Measurements from ENCODE around the gene ANKRD55.
A peak's percentile ranks its signal among the peaks of the same experiment; 100 is the strongest.
"Not testable (repeated sequence)": the region's sequence is repeated elsewhere in the genome, so short reads cannot be mapped to it uniquely, and the experiment has no call there.

The ANKRD55 gene

DNA sequence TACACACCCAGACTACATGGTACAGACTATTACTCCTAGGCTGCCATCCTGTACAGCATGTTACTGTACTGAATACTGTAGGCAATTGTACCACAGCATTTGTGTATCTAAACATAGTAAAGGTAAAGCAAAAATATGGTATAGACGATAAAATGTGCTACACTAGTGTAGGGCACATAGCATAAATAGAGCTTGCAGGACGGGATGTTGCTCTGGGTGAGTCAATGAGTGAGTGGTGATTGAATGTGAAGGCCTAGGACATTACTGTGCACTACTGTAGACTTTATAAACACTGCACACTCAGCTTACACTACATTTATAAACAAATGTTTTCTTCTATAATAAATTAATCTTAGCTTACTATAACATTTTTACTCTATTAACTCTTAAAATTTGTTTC lies 25.6 kb downstream of the ANKRD55 start:
- no peak for DNase-seq (ENCODE audit: low read depth)

DNA sequence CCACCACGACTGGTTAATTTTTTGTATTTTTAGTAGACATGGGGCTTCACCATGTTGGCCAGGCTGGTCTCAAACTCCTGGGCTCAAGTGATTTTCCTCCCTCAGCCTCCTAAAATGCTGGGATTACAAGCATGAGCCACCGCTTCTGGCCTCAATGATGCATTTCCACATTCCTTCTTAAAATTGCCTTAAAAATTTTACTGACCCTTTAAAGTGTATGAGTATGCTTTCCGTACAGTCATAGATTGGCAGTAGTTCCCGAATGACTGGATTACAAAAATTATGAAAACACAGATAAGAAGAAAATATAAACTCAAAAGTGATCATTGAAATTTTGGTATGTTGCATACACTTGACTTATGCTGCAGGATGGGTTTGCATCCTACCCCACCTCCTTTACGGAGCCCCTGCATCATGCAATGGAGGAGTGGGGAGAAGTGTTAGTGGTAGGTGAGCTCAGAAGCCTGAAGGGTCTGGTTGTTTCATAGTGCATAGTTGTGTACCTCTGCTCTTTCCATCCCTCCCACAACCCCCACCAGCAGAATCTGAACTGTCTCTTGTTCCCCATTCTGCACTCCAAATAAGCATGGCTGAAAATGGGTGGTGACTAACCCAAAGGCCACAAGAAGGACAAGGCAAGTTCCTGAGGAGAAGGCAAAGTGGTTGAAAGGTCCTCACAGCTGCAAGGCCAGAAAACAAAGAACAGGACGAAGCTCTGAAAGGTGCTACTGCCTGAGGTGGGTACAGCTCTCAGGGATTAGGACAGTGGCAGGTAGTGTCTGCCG lies 26.8 kb downstream of the ANKRD55 start:
- DNase-seq (ENCODE audit: low read depth): no peak

DNA sequence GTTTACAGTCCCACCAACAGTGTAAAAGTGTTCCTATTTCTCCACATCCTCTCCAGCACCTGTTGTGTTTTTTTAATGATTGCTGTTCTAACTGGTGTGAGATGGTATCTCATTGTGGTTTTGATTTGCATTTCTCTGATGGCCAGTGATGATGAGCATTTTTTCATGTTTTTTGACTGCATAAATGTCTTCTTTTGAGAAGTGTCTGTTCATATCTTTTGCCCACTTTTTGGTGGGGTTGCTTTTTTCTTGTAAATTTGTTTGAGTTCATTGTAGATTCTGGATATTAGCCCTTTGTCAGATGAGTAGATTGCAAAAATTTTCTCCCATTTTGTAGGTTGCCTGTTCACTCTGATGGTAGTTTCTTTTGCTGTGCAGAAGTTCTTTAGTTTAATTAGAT lies 29.2 kb downstream of the ANKRD55 start:
- not testable (repeated sequence) for DNase-seq (ENCODE audit: low read depth)

DNA sequence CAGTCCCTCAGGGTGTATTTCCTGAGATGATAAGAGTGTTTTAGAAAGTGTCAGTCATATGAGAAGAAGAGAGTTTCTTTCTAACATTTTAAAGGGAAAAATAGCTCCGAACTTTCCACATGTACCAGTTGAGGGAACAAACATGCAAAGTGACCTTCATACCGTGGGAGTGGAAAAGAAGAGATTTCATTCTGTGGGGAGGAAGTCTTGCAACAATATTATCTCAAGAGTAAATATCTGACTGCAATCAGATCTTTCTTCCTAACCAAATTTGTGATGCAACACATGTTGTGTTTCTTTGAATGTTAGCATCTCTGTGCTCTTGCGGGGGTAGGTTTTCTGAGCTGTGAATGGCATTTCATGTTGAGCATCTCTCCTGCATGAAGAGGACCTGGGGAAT lies 30.6 kb downstream of the ANKRD55 start:
- no peak for DNase-seq (ENCODE audit: low read depth)

DNA sequence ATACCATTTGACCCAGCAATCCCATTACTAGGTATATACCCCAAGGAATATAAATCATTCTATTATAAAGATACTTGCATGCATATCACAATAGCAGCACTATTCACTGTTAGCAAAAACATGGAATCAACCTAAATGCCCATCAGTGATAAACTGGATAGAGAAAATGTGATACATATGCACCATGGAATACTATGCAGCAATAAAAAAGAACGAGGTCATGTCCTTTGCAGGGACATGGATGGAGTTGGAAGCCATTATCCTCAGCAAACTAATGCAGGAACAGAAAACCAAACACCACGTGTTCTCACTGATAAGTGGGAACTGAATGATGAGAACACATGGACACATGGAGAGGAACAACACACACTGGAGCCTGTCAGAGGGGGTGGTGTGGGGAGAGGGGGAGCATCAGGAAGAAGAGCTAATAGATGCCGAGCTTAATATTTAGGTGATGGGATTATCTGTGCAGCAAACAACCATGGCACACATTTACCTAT lies 31.3 kb downstream of the ANKRD55 start:
- DNase-seq (ENCODE audit: low read depth): not testable (repeated sequence)

DNA sequence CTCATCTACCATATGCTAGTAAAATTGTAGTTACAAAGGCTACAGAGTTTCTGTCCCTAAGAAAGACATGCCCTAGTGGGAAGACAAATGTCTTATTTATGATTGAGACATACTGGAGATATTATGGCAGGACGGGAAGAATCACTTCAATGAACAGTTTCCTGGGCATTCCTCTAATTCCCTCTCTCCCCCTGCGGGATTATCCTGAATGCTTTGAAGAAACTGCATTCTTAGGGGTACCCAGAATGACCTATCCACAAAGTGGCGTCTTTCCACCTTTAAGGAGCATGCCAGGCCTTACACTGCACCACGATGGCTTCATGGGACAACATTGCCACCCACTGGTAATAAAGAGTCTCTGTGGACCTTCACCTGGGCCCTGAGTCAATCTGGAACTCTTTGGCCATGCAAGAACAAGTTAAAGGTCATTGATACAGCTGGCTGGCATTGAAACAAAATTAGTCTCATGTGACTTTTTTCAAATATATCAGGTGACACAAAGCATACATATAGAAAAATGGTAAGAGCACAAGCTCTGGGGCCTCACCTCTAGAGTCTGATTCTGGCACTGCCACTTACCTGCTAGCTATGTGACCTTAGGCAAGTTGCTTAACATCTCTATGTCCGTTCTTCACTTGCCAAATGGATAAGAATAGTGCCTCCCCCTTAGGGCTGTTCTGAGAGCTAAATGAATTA lies 32.0 kb downstream of the ANKRD55 start:
- DNase-seq (ENCODE audit: low read depth): peak; percentile 71

DNA sequence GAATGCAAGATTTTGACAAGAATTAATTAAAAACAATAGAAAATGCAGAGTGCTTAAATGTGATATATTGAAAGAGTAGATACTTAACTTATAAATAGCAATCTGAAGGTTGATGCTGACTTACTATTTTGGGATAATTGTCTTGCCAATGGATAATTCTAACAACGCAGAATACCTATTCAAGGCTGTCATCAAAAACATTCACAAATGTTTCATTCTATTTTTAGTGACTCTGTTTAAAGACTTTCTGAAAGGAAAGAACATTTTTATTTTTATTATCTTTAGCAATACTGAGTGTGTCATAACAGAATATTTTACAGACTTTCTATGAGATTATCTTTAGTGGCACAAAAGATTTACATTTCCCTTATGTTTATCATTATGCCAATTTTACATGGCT lies 38.1 kb downstream of the ANKRD55 start:
- DNase-seq (ENCODE audit: low read depth): no peak

DNA sequence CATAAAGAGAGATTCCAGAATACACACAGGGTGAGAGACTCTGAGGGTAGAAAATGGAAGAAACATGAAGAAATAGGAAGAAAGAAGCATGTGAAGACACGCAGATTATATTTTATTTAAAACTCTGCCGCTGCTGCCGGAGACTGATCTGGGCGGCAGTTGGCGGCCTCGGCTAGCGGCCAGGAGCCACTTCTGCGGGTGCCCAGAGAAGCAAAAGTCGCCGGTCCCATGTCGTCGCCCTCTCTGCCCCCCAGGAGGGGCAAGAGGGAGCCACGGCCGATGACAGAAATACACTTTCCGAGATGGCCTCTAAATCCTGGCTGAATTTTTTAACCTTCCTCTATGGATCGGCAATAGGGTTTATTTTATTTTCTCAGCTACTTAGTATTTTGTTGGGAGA lies 40.9 kb downstream of the ANKRD55 start:
- DNase-seq (ENCODE audit: low read depth): no peak

DNA sequence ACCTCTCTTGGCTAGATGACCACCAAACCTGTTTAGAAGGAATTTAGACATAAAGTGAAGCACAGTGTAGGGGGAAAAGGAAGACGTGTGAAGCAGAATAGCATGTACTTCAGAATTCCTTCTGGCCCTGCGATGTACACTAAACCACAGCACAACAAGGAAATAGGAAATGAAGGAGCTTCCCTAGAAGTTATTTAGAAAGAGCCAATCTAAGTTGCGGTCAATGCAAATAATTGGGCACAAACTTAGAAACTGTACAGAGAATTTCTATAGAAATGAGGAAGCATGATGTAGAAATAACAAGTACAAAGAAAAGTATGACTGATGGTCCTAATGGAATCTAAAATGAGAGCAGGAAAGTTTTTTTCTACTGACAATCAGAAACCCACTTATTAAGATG lies 41.5 kb downstream of the ANKRD55 start:
- DNase-seq (ENCODE audit: low read depth): no peak

DNA sequence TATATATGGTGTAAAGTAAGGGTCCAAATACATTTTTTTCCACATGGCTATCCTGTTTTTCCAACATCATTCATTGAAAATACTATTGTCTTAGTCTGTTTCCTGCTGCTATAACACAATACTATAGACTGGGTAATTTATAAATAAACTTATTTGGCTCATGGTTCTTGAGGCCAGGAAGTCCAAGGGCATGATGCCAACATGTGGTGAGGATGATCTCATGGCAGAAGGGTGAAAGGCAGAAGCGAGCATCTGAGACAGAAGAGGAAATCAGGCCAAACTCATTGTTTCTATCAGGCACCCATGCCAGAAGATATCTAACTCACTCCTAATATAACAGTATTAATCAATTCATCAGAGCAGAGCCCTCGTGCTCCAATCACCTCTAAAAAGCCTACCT lies 42.6 kb downstream of the ANKRD55 start:
- peak; percentile 69 for DNase-seq (ENCODE audit: low read depth)

DNA sequence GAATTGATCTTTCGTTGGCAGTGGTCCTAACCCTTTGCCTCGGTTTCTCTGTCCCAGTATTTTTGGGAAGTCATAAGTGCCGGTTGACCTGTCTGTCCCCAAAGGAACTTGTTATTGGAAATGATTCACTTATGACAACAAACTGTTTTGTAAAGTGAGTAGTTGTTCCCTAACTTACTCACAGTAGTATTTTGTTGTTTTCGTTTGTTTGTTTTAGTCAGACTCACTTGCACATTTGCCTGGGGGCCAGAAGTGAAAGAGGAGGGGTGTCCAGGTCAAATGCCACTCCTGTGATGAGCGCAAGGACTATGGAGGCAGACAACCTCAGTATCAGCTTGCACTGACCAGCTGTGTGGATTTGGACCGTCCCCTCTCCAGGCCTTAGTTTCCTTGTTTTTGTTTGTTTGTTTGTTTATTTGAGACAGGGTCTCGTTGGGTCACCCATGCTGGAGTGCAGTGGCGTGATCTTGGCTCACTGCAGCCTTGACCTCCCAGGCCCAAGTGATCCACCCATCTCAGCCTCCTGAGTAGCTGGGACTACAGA lies 47.3 kb downstream of the ANKRD55 start:
- no peak for DNase-seq (ENCODE audit: low read depth)

DNA sequence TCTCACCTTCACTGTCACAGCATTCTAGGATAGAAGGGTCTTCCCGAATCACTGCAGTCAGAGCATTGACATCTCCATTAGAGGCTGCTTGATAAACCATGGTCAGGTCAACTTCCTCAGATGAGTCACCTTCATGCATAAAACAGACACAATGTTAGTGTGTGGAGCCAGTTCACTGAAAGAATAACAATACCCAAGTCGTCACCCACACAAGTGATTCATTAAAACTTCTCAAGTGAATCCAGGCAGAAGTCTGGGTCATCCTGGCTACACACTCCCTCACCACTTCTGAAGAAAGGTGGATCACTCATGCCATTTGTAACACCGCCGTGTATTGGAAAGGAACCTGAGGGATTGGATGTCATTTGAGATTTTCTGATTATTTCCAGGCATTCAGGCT lies 49.6 kb downstream of the ANKRD55 start:
- peak; percentile 59 for DNase-seq (ENCODE audit: low read depth)

DNA sequence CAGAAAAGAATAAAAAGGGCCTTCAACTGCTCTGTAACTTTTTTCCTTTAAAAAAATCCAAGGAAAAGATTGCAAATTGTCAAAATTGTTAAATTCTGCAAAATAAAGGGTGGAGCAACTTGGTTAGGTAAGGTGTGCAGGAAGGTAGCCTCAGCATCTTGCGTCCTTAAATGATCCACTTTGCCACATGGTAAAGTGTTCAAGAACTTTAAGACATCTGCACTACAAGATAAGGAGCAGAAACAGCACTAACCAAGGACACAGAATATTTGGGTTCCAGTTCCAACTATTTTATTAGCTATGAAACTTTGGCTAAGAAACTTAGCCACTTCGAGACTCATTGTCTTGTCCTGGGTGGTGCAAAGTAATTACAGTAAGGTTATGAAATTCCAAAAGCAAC lies 53.7 kb downstream of the ANKRD55 start:
- DNase-seq (ENCODE audit: low read depth): no peak

DNA sequence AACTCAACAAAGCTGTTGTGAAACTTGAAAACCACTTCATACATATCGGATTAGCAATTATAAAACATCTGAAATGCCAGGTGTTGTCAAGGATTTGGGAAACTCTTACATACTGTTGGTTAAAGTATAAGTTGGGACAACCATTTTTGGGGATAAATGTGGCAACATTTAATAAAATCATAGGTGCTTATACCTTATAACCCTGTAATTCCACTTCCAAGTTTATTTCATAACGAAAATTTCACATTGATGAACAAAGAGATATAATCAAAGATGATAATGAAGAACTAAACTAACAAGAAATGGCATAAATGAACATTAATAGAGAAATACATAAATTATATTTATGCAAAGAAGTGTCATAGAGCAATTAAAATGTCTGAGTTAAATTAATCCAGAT lies 54.3 kb downstream of the ANKRD55 start:
- no peak for DNase-seq (ENCODE audit: low read depth)

DNA sequence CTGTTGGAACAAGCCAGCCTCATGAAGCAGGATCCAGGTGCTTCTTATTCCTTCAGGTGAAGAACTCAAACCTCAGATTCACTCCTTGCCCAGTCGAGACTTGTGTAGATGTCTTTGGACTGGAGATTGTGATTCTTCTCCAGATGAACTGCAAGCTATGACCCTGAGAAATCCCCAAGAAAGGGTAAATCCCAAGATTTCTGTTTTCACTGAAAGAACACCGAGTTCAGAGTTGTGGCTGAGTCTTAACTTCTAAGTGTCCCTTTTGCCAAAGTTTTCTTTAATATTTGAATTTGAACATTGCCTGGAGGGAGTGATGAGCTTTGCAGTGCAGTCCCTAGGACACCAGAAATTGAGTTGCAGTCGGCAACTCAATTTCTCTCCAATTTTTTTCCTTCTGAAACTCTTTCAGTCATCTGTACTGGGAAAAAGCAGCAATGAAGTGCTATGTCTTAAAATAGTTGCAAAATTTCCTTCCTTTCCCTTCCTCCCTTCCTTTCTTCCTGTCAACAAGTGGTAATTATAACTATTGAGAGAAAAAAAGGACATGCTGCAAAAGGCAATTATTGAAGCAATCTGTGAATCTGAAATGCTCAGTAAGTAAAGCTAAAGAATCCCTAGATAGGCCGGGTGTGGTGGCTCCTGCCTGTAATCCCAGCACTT lies 56.1 kb downstream of the ANKRD55 start:
- DNase-seq (ENCODE audit: low read depth): no peak

DNA sequence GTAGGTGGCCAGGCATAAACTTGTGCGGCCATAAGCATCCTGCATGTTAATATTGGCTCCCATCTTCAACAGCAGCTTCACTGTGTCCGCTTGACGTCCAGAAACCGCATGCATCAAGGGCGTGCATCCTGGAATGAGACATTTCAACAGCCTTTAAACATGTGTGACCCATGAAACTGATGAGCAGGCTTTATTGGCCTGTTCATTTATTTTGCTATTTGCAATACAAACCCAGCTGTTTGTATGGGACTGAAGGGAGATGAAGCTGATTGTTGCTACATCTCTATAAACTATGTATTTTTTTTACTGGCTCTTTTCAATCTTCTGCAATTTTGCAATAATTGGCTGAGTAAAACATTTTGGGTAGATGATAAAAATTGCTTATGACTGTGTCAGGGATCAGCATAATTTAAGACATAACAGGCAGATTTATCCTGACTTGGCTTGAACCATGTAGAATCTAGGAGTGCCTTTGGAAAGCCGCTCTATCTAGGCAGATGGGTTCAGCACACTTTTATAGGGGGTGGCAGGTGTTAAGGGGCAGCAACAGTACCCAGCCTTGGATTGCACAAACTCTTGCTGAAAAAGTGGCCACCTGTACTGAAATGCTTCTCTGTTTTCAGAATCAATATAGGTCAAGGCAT lies 56.9 kb downstream of the ANKRD55 start:
- DNase-seq (ENCODE audit: low read depth): peak; percentile 74

DNA sequence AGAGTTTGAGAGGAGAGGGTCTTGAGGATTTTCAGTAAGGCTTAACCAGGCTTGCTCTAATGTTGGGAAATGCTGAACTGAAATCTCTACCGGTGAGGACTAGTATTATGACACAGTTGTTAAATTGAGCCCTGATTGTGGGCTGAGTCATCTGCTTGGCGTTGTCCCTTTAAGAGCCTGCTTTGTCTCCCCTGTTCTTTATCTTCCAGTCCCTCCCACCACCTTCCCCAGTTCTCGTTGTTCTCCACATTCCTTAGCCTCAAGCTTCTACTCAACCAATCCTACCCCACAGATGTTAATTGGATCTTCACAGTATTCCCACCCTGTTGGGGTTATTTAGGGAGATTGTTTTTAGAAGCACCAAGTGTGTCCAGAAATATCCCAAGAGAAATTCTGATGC lies 57.6 kb downstream of the ANKRD55 start:
- DNase-seq (ENCODE audit: low read depth): peak; percentile 62

DNA sequence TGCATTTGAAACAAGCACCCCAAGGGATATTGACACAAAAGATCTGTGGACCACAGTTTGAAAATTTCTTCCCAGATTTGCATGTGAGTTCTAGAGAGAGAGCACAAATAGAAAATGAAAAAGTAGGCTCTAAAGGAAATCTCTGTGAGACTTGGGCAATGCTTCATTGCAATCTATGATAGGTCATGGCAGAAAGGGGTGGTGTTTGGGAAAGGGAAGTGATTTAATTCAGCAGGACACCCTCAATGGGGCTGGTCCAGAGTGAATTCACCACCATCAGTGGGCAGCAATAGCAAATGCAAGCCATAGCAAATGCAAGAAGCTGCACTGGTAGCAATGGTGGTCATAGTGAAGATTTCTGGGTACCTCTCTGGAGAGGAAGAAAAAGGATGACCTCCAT lies 58.1 kb downstream of the ANKRD55 start:
- DNase-seq (ENCODE audit: low read depth): no peak

DNA sequence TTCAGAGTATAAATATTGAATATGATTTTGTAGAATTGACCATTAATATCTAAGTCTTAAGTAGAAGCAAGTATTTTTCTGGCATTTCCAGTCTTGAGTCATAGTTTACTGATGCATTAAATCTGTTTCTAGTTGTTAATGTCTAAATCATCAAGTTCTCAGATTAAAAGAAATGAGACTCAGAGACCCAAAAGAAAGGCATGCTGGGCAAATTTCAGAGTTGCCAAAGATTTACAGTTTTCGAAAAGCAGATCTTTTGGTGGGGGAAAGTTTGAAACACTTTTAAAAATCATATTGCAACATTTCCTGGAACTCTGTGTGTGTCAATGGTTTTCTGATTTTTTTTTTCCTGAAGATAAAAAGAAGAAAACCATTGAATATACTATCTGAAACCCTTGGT lies 60.9 kb downstream of the ANKRD55 start:
- no peak for DNase-seq (ENCODE audit: low read depth)

DNA sequence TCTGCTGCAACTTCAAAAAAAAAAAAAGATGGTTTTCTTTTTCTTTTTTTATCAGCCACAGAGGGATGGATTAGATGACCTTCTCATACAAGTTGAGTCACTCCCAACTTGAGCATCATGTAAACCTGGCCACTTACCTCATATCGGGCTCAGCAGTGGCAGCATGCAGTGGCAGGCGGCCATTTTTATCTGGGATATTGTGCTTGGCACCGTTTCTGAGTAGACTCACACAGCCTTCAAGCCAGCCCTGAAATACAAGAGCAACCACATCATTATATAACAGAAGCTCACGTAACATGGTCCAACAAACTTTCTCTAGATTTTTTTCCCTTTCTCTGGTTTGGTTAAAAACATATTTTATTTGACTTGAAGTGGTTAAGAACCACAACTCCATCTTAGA lies 62.6 kb downstream of the ANKRD55 start:
- DNase-seq (ENCODE audit: low read depth): peak; percentile 55

DNA sequence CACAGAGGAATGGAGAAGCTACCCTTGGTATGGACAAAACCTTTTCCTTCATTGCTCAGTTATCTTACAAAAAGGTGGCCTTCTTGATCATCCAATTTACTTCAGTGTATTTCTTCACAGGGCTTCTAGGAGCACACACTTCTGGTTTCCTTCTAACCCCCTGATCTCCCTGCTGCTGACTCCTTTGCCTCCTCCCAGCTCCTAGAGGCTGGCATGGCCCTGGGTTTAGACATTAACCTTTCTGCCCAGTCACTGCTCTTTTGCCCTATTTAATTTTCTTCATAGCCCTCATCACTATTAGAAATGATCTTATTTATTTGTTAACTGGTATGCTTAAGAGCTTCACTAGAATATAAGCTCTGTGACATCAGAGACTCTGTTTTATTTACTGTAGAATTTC lies 63.2 kb downstream of the ANKRD55 start:
- no peak for DNase-seq (ENCODE audit: low read depth)

DNA sequence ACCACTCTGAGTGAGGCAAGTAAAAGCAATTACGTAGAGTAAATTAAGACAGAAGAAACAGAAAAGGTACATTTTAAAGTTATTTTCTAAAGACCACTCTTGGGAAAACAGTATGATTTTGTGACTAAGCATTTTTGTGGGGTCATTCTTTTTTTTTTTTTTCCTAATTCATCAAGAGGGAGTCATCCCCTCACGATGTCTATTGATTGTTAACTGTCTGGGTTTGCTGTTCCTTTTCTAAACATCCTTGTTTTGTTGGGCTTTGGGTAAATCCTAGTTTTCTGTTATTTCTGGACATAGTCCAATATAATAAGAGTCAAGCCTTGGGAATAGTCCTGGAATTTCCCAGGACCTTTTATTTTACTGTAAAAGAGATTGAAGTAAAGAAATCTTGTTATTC lies 63.8 kb downstream of the ANKRD55 start:
- no peak for DNase-seq (ENCODE audit: low read depth)

All from fibroblast of the conjunctiva (primary cell).